HepG2 (cell line): ENCODE data around the gene S100P. TPM values are rescaled to one million over a fixed set of nuclear protein-coding genes. Genes with fewer than 3 reads are reported as not detected.

Experiments
- ATAC-seq: fragments of 200-7000 bp; cut with Tn5 transposase; 3 replicates; pipeline ENCODE4 v1.9.1; 2020; ENCODE audit warnings: mild to moderate bottlenecking, moderate library complexity
- BruUV-seq: library from RNA; stranded (reverse); fragments of 400-500 nt; replicated peaks from 2 replicates; lab custom pipeline; 2021; lab: Mats Ljungman, UMichigan
- CTCF ChIA-PET: fragments of 300-600 bp; formaldehyde crosslinking; extraction: SDS; loops from one replicate; lab custom pipeline; 2021; ENCODE audit warnings: low total read pairs, inconsistent platforms, low intra/inter-chr PET ratio; lab: Yijun Ruan, JAX
- POLR2A ChIA-PET: fragments of 350-600 bp; sonication (Branson Sonifier 250); formaldehyde crosslinking; loops from one replicate; lab custom pipeline; 2020; ENCODE audit warnings: antibody characterized with exemption, inconsistent platforms; lab: Yijun Ruan, JAX
- DNase-seq: peaks from one replicate; pipeline ENCODE4 v3.0.0-alpha.2; 2015; ENCODE audit warnings: low spot score
- FAIRE-seq: peaks from 3 replicates; lab custom pipeline; 2011; peaks lifted over from hg19 to GRCh38; lab: Jason Lieb, UNC
- H2AFZ ChIP-seq: one replicate; pipeline ENCODE4 v1.6.1; 2011; ENCODE audit warnings: low read length, inconsistent platforms
- H3K27ac ChIP-seq: fragments of 300-600 bp; 3 replicates; pipeline ENCODE4 v1.8.0; 2011; ENCODE audit warnings: mixed run types, mild to moderate bottlenecking, mixed read lengths, low read length, inconsistent platforms; ENCODE audit not compliant: insufficient read depth; ENCODE audit errors: extremely low read length
- H3K27me3 ChIP-seq, 2 experiments: fragments of 200-600 bp in 1 of 2; 2 replicates in 1 of 2; 3 replicates in 1 of 2; pipeline versions ENCODE4 v1.6.0 to v1.8.0; 2011; ENCODE audit warnings: low read length in 2 of 2, mild to moderate bottlenecking in 2 of 2, moderate library complexity in 2 of 2, inconsistent platforms in 1 of 2; ENCODE audit not compliant: insufficient read depth in 2 of 2, control insufficient read depth in 1 of 2
- H3K36me3 ChIP-seq, 2 experiments: fragments of 200-600 bp in 1 of 2; replicated peaks in 1 of 2; 2 replicates in 1 of 2; 3 replicates in 1 of 2; pipeline versions ENCODE4 v1.5.1 to v1.8.0; 2011; ENCODE audit warnings: low read length in 2 of 2, inconsistent platforms in 1 of 2; ENCODE audit not compliant: insufficient read depth in 2 of 2, control insufficient read depth in 1 of 2
- H3K4me1 ChIP-seq: 2 replicates; pipeline ENCODE4 v1.5.1; 2012; ENCODE audit warnings: low read length, inconsistent platforms; ENCODE audit not compliant: insufficient read depth
- H3K4me2 ChIP-seq: 2 replicates; pipeline ENCODE4 v1.6.0; 2011; ENCODE audit warnings: low read depth, low read length, inconsistent platforms
- H3K4me3 ChIP-seq, 3 experiments: fragments of 200-600 bp in 1 of 3; sonication (generic), shearing (Covaris generic) in 1 of 3; replicated peaks in 1 of 3; 2 replicates each; pipeline ENCODE4 v1.5.1; 2011 to 2016; ENCODE audit warnings: low read length in 3 of 3, inconsistent platforms in 2 of 3, low read depth in 2 of 3, mild to moderate bottlenecking in 2 of 3, control low read depth in 1 of 3, mixed read lengths in 1 of 3; ENCODE audit not compliant: insufficient read depth in 1 of 3
- H3K79me2 ChIP-seq: one replicate; pipeline ENCODE4 v1.6.1; 2011; ENCODE audit warnings: low read length, inconsistent platforms; ENCODE audit not compliant: insufficient read depth
- H3K9ac ChIP-seq: 2 replicates; pipeline ENCODE4 v1.6.0; 2011; ENCODE audit warnings: mild to moderate bottlenecking, low read depth, low read length, inconsistent platforms; ENCODE audit not compliant: insufficient read depth
- H3K9me3 ChIP-seq: 2 replicates; pipeline ENCODE4 v1.5.1; 2012; ENCODE audit warnings: mild to moderate bottlenecking, low read length
- H4K20me1 ChIP-seq: 2 replicates; pipeline ENCODE4 v1.6.0; 2011; ENCODE audit warnings: inconsistent platforms, mild to moderate bottlenecking, low read length, moderate library complexity; ENCODE audit not compliant: insufficient read depth
- HOXA3 ChIP-seq: sonication (generic); formaldehyde crosslinking; IDR thresholded peaks from 2 replicates; pipeline ENCODE4 v1.5.0; 2020; ENCODE audit warnings: missing genetic modification reagents
- LBX2 ChIP-seq: sonication (generic); formaldehyde crosslinking; IDR thresholded peaks from 2 replicates; pipeline ENCODE4 v1.5.0; 2020; ENCODE audit warnings: missing genetic modification reagents, mild to moderate bottlenecking, borderline replicate concordance
- MNT ChIP-seq: fragments of 450-650 bp; IDR thresholded peaks from 2 replicates; pipeline ENCODE4 v1.6.1; 2016
- NCOA2 ChIP-seq: sonication (generic); formaldehyde crosslinking; IDR thresholded peaks from 2 replicates; pipeline ENCODE4 v1.8.0; 2022; ENCODE audit warnings: inconsistent platforms
- NR1H2 ChIP-seq: sonication (generic); formaldehyde crosslinking; IDR thresholded peaks from 2 replicates; pipeline ENCODE4 v1.8.1; 2022; ENCODE audit warnings: low read depth, missing genetic modification reagents, borderline replicate concordance
- REL ChIP-seq: sonication (generic); formaldehyde crosslinking; conservative IDR thresholded peaks from 2 replicates; pipeline ENCODE4 v1.8.0; 2022; ENCODE audit warnings: mild to moderate bottlenecking, missing genetic modification reagents, moderate library complexity
- SMC3 ChIP-seq: IDR thresholded peaks from 2 replicates; pipeline ENCODE4 v1.6.1; 2011; ENCODE audit warnings: low read length, improper control_type of control experiment
- SOX5 ChIP-seq: IDR thresholded peaks from 2 replicates; pipeline ENCODE4 v1.6.1; 2016; ENCODE audit warnings: borderline replicate concordance
- SRF ChIP-seq: IDR thresholded peaks from 2 replicates; pipeline ENCODE4 v1.6.1; 2011; ENCODE audit warnings: mild to moderate bottlenecking, low read depth, low read length, moderate library complexity
- ZNF687 ChIP-seq: sonication (generic); formaldehyde crosslinking; IDR thresholded peaks from 2 replicates; pipeline ENCODE4 v1.5.1; 2020; ENCODE audit warnings: mild to moderate bottlenecking, missing genetic modification reagents, moderate library complexity
- WGBS: methylation state at CpG from one replicate; pipeline ENCODE4 v1.1.6; 2017; ENCODE audit warnings: low lambda C conversion rate; 5-methylcytosine and 5-hydroxymethylcytosine counted together
- in situ Hi-C: cut with HindIII; loops from 2 replicates; pipeline ENCODE4 v1.10.0; 2017; ENCODE audit warnings: low pct_unique_long_range_greater_than_20kb; ENCODE audit not compliant: extremely low pct_ligation_motif_present
- intact Hi-C: fragments of 100-400 bp; cut with micrococcal nuclease; formaldehyde crosslinking; loops from one replicate; pipeline ENCODE4 v1.10.0; 2022; ENCODE audit not compliant: unreplicated experiment
- polyA plus RNA-seq, 8 experiments: library from polyadenylated mRNA; depleted of rRNA in 3 of 8; stranded (reverse) in 7 of 8; unstranded in 1 of 8; fragments of >200 nt; fragmentation: Illumina TruSeq in 4 of 8; extraction: Trizol in 4 of 8; gene quantifications; 2 replicates each; pipeline versions ENCODE4 v1.2.1 to v1.2.3, GENCODE V29; 2011 to 2016; ENCODE audit warnings: low read depth in 4 of 8, missing spikeins in 1 of 8, mixed read lengths in 1 of 8; ENCODE audit not compliant: insufficient read depth in 1 of 8
- total RNA-seq, 5 experiments: library from RNA; depleted of rRNA; stranded (reverse); fragments of >200 nt; fragmentation: Illumina TruSeq; extraction: Trizol; gene quantifications; 2 replicates each; pipeline ENCODE4 v1.2.3, GENCODE V29; 2016; ENCODE audit warnings: low read depth in 1 of 5
- TF ChIP-seq, protein P1 (sequence below): IDR thresholded peaks from 2 replicates; pipeline ENCODE4 v1.6.1; 2016; ENCODE audit warnings: missing compliant biosample characterization, missing genetic modification reagents, borderline replicate concordance
- TF ChIP-seq, protein P2 (sequence below): IDR thresholded peaks from 2 replicates; pipeline ENCODE4 v1.6.1; 2016; ENCODE audit warnings: missing compliant biosample characterization, missing genetic modification reagents, borderline replicate concordance

Gene S100P
- total and polyA plus RNA-seq, 2 of the 13 experiments (the other 11 are each of a cell fraction or from before 2014, with no cell fraction given) = 278 to 1,649 TPM

DNA sequence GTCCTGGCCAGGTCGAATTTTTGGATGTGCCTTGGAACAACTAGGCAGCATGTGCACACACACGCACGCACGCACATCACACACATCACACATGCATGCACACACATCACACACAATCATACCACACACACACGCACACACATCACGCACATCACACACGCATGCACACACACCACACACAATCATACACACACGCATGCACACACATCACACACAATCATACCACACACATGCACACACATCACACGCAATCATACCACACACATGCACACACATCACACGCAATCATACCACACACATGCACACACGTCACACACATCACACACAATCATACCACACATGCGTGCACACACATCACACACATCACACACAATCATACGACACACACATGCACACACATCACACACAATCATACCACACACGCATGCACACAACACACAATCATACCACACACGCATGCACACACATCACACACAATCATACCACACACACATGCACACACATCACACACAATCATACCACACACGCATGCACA is 31.8 kb downstream of the S100P start (continued):
- peak; percentile 43 for TF ChIP-seq MNT
- TF ChIP-seq, all 625 proteins: peak for 4; not testable (repeated sequence) for 621

DNA sequence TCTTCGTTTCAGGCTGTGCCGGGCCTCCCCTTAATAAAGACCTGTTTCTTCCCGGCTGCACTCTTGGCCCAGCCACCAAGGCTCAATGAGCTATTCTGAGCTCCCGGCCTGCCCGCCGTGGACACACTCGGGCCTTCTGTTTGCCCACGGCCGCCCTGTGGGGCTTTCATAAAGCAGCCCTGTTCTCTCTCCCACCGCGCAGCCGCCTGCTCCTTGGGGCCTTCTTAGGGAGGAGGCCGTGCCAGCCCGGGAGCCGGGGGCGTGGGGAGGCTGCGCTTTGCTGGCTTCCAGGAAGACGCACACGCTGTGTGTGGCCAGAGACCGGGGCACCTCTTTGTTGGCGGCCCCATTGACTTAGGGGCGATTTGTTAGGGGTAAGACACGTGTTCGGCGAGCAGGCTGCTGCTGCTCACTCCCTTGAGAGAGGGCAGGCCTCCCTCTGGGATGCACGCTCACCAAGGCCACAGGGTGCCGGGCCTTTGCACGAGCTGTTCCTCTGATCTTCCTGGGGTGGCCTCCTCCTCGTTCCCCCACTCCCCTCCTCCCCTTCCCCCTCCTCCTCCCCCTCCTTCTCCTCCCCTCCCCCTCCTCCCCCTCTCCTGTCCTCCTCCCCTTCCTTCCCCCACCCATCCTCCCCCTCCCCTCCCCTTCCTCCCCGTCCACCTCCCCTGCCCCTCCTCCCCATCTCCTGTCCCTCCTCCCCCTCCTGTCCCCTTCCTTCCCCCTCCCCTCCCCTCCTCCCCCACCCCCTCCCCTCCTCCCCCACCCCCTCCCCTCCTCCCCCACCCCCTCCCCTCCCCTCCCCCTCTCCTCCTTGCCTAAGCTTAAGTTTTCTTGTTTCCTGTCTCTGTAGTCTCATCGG is 33.6 kb downstream of the S100P start:
- H2AFZ ChIP-seq = no peak overlapping the region
- H3K9me3 ChIP-seq = no peaks in the 10 kb centered on the region
- CTCF ChIA-PET = no interaction called here
- 47% methylated on average over 19 of the region's 31 CpGs for WGBS
- peak; percentile 16 for ATAC-seq
- no peaks in the 10 kb centered on the region for H3K27me3 ChIP-seq
- peaks cover 72% of the 10 kb centered on the region for H3K4me1 ChIP-seq
- no peak for DNase-seq
- BruUV-seq = no TSS peak
- in situ Hi-C loops = no loop called here
- no peaks in the 10 kb centered on the region for H3K36me3 ChIP-seq
- H3K9ac ChIP-seq = 0 out of 2 replicates have a peak overlapping the region, but pooled peaks have one; percentile 32
- intact Hi-C loops = no loop called here
- POLR2A ChIA-PET = interaction anchor here (0.7 to 1.1 kb wide), 3 partner anchors 21 to 166 kb away, joined by 3 to 4 read pairs (median 4); no protein-coding TSS in a partner anchor
- no peaks in the 10 kb centered on the region for H3K79me2 ChIP-seq
- H4K20me1 ChIP-seq = no peaks in the 10 kb centered on the region
- peak overlapping the region; percentile 40 for H3K27ac ChIP-seq
- no peak for FAIRE-seq
- H3K4me2 ChIP-seq = peak overlapping the region; percentile 52
- H3K4me3 ChIP-seq = peak overlapping the region in 1 of 3 experiments; percentile 27; a peak in 1 of 6 replicates
- TF ChIP-seq SRF (no peak), NR1H2 (no peak), LBX2 (CRISPR knock-in tag) (no peak), REL (no peak), ZNF687 (peak; percentile 66), SMC3 (no peak), HOXA3 (CRISPR knock-in tag) (no peak), SOX5 (CRISPR knock-in tag) (no peak), NCOA2 (CRISPR knock-in tag) (no peak)
- TF ChIP-seq, protein P1, sequence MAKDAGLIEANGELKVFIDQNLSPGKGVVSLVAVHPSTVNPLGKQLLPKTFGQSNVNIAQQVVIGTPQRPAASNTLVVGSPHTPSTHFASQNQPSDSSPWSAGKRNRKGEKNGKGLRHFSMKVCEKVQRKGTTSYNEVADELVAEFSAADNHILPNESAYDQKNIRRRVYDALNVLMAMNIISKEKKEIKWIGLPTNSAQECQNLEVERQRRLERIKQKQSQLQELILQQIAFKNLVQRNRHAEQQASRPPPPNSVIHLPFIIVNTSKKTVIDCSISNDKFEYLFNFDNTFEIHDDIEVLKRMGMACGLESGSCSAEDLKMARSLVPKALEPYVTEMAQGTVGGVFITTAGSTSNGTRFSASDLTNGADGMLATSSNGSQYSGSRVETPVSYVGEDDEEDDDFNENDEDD (CRISPR knock-in tag) = no peak
- TF ChIP-seq, protein P2, sequence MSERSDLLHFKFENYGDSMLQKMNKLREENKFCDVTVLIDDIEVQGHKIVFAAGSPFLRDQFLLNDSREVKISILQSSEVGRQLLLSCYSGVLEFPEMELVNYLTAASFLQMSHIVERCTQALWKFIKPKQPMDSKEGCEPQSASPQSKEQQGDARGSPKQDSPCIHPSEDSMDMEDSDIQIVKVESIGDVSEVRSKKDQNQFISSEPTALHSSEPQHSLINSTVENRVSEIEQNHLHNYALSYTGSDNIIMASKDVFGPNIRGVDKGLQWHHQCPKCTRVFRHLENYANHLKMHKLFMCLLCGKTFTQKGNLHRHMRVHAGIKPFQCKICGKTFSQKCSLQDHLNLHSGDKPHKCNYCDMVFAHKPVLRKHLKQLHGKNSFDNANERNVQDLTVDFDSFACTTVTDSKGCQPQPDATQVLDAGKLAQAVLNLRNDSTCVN (CRISPR knock-in tag) = no peak
